Body of pancreas (tissue), 4 donors: Measurements from ENCODE around the gene DYSF.

Source experiments
- POLR2A ChIP-seq, 3 donors: fragments of 450-650 bp; IDR thresholded peaks; one replicate each; pipeline ENCODE4 v1.6.1; 2016; ENCODE audit warnings: antibody characterized with exemption in 3 of 3, mild to moderate bottlenecking in 2 of 3
- TF ChIP-seq, protein P1 (sequence below), 7 experiments: fragments of 450-650 bp in 4 of 7; fragments of 200-600 bp in 3 of 7; sonication (generic) in 3 of 7; IDR thresholded peaks; one replicate each; pipeline ENCODE4 v1.5.1; 2016 to 2019; ENCODE audit warnings: antibody characterized with exemption in 7 of 7

DNA sequence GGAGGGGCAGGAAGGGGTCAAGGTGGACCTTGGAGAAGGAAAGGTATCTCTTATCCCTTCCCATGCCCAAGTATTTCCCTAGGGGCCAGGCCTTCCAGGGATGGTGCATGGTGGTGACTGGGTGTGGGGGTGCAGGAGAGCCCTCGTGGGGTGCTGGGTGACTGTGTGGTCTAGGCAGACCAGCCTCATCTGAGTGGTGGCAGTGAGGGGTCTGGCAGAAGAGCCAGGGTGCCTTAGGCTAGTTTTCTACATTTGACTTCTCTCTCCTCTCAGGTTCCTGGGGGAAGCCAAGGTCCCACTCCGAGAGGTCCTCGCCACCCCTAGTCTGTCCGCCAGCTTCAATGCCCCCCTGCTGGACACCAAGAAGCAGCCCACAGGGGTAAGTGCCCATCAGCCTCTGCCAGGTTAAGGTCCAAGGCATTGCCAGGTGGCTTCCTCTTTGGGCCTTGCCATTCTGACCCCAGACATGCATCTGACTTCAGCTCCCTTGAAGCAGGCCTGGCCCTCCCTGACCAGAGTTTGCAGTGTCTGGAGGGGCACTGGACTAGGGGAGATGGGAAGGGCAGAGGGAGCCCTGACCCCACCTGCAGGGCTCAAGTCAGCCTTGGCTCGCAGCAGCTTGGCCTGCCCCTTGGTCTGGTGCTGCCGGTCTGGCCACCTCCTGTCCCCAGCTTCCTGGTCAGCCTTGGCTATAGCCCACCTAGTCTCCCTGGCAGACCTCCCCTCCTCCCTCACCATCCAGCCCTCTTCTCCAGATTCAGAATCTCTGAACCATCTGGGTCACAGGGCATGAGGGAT, 49.8 kb downstream of the DYSF start:
- TF ChIP-seq, protein P1, sequence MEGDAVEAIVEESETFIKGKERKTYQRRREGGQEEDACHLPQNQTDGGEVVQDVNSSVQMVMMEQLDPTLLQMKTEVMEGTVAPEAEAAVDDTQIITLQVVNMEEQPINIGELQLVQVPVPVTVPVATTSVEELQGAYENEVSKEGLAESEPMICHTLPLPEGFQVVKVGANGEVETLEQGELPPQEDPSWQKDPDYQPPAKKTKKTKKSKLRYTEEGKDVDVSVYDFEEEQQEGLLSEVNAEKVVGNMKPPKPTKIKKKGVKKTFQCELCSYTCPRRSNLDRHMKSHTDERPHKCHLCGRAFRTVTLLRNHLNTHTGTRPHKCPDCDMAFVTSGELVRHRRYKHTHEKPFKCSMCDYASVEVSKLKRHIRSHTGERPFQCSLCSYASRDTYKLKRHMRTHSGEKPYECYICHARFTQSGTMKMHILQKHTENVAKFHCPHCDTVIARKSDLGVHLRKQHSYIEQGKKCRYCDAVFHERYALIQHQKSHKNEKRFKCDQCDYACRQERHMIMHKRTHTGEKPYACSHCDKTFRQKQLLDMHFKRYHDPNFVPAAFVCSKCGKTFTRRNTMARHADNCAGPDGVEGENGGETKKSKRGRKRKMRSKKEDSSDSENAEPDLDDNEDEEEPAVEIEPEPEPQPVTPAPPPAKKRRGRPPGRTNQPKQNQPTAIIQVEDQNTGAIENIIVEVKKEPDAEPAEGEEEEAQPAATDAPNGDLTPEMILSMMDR (IDR thresholded peaks at IDR 0.05) = no peak
- TF ChIP-seq POLR2A (IDR thresholded peaks at IDR 0.05) = no peak
